SK-N-SH treated with all-trans-retinoic acid at 6 μM for 48 hours (cell line): Measurements from ENCODE around the gene PPP1R3E.

ENCODE experiments used
- ARNTL ChIP-seq: fragments of 450-650 bp; formaldehyde crosslinking; IDR thresholded peaks from 2 replicates; pipeline ENCODE4 v1.5.0; 2020; ENCODE audit warnings: low read depth, mild to moderate bottlenecking, moderate library complexity, borderline replicate concordance
- BACH2 ChIP-seq: fragments of 250-450 bp; sonication (Bioruptor Pico); IDR thresholded peaks from 2 replicates; pipeline ENCODE4 v1.9.0; 2021; ENCODE audit warnings: mild to moderate bottlenecking, borderline replicate concordance
- CREB5 ChIP-seq: fragments of 250-450 bp; sonication (Bioruptor Pico); IDR thresholded peaks from 2 replicates; pipeline ENCODE4 v1.5.1; 2020; ENCODE audit warnings: low read depth, mild to moderate bottlenecking, moderate library complexity
- CSRNP3 ChIP-seq: fragments of 250-450 bp; sonication (Bioruptor Pico); IDR thresholded peaks from 2 replicates; pipeline ENCODE4 v1.5.1; 2021; ENCODE audit warnings: mild to moderate bottlenecking, moderate library complexity
- GLIS3 ChIP-seq: fragments of 250-450 bp; sonication (Bioruptor Pico); IDR thresholded peaks from 2 replicates; pipeline ENCODE4 v1.5.0; 2020; ENCODE audit warnings: mild to moderate bottlenecking, moderate library complexity
- OSR1 ChIP-seq: fragments of 250-450 bp; sonication (Bioruptor Pico); IDR thresholded peaks from 2 replicates; pipeline ENCODE4 v1.8.0; 2022; ENCODE audit warnings: moderate library complexity, mild to moderate bottlenecking, inconsistent platforms
- RARB ChIP-seq: fragments of 250-450 bp; sonication (Bioruptor Pico); IDR thresholded peaks from 2 replicates; pipeline ENCODE4 v1.8.0; 2021; ENCODE audit warnings: mild to moderate bottlenecking, moderate library complexity
- TSHZ2 ChIP-seq: fragments of 250-450 bp; sonication (Bioruptor Pico); IDR thresholded peaks from 2 replicates; pipeline ENCODE4 v1.5.0; 2020; ENCODE audit warnings: mild to moderate bottlenecking, moderate library complexity
- ZC3H10 ChIP-seq: fragments of 250-450 bp; sonication (Bioruptor Pico); IDR thresholded peaks from 2 replicates; pipeline ENCODE4 v1.5.1; 2021; ENCODE audit warnings: mild to moderate bottlenecking, moderate library complexity
- ZFP3 ChIP-seq: fragments of 250-450 bp; sonication (Bioruptor Pico); IDR thresholded peaks from 2 replicates; pipeline ENCODE4 v1.5.0; 2020; ENCODE audit warnings: mild to moderate bottlenecking, moderate library complexity
- ZFP30 ChIP-seq: fragments of 450-650 bp; formaldehyde crosslinking; IDR thresholded peaks from 2 replicates; pipeline ENCODE4 v1.5.0; 2022; ENCODE audit warnings: mild to moderate bottlenecking, moderate library complexity
- ZNF8 ChIP-seq: fragments of 450-650 bp; formaldehyde crosslinking; IDR thresholded peaks from 2 replicates; pipeline ENCODE4 v1.5.0; 2020; ENCODE audit warnings: mild to moderate bottlenecking, moderate library complexity

GRCh38 chr14:23252420-23253333 is 50.0 kb downstream of the PPP1R3E start:
- TF ChIP-seq ZC3H10 (CRISPR knock-in tag), result no peak
- no peak for TF ChIP-seq OSR1 (CRISPR knock-in tag)
- TF ChIP-seq RARB, result no peak
- TF ChIP-seq ARNTL (CRISPR knock-in tag), result no peak
- TF ChIP-seq CREB5, result no peak
- no peak for TF ChIP-seq ZFP3
- TF ChIP-seq BACH2 (CRISPR knock-in tag), result no peak
- TF ChIP-seq CSRNP3 (CRISPR knock-in tag), result no peak
- no peak for TF ChIP-seq ZFP30
- no peak for TF ChIP-seq TSHZ2 (CRISPR knock-in tag)
- TF ChIP-seq ZNF8 (CRISPR knock-in tag), result no peak
- no peak for TF ChIP-seq GLIS3 (CRISPR knock-in tag)
